Measurements from ENCODE around the gene DPP7.

Gene DPP7

DNA sequence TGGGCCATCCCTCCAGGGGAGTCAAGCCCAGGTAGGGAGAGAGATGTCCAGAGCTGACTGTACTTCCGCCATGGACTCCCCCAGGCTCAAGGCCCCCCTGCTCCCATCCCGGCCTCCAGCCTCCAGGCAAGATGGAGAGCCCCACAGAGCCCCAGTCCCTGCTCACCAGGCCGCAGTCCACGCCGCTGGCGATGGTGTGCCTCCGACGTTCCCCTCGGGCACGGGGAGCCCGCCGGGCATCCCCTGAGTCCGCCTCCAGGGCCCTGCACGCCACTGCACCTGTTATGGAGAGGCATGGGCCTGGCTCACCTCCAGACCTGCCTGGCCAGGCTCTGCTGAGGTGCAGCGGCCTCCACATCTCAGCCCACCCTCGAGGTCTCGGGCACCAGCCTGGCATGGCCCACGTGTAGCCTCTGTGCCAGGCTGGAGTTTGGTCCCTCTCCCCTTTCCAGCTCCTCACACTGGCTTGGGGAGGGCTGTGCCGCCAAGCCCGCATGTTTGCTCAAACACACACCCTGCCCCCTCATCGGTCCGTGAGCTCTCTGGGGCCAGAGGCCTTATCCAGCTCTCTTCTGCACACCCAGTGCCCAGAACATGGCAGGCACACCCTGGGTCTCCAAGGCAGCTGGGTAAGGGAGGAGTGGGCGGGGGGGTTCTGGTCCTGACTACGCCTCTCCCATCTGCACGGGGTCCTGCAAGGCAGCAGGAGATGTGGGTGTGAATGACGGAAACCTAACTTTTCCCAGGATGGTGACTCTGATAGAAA is 48.3 kb downstream of the DPP7 start:
- Histone ChIP-seq H3K27me3 (ENCODE audit: control insufficient read depth, insufficient read depth, low read length) (no peaks in the 10 kb centered on the region), H3K4me2 (ENCODE audit: low read length) (no peak overlapping the region), H3K9me3 (ENCODE audit: control insufficient read depth, low read length) (no peaks in the 10 kb centered on the region), H3K27ac (no peak overlapping the region), H3K4me1 (peaks cover 2% of the 10 kb centered on the region), H2AFZ (no peak overlapping the region), H3K4me3 (ENCODE audit: low read depth, low read length) (no peak overlapping the region), H3K9ac (no peak overlapping the region), H3K79me2 (no peaks in the 10 kb centered on the region), H3K36me3 (ENCODE audit: control insufficient read depth, insufficient read depth, low read length) (no peaks in the 10 kb centered on the region)
- TF ChIP-seq CTCF (IDR thresholded peaks at IDR 0.05), result no peak

GRCh38 chr9:137065336-137065967 is 49.1 kb downstream of the DPP7 start:
- no peaks in the 10 kb centered on the region for H3K36me3 ChIP-seq (ENCODE audit: control insufficient read depth, insufficient read depth, low read length)
- no peak overlapping the region for H3K4me2 ChIP-seq (ENCODE audit: low read length)
- no peaks in the 10 kb centered on the region for H3K4me1 ChIP-seq
- TF ChIP-seq CTCF (IDR thresholded peaks at IDR 0.05), result no peak
- no peak overlapping the region for H3K27ac ChIP-seq
- no peaks in the 10 kb centered on the region for H3K9me3 ChIP-seq (ENCODE audit: control insufficient read depth, low read length)
- no peak overlapping the region for H3K4me3 ChIP-seq (ENCODE audit: low read depth, low read length)
- no peaks in the 10 kb centered on the region for H3K27me3 ChIP-seq (ENCODE audit: control insufficient read depth, insufficient read depth, low read length)
- no peak overlapping the region for H3K9ac ChIP-seq
- H2AFZ ChIP-seq, result no peak overlapping the region
- no peaks in the 10 kb centered on the region for H3K79me2 ChIP-seq

GRCh38 chr9:137064880-137065164 is 49.7 kb downstream of the DPP7 start:
- TF ChIP-seq CTCF (IDR thresholded peaks at IDR 0.05), result no peak
- H3K9me3 ChIP-seq (ENCODE audit: control insufficient read depth, low read length), result no peaks in the 10 kb centered on the region
- H3K27ac ChIP-seq, result no peak overlapping the region
- H3K36me3 ChIP-seq (ENCODE audit: control insufficient read depth, insufficient read depth, low read length), result no peaks in the 10 kb centered on the region
- no peak overlapping the region for H3K4me3 ChIP-seq (ENCODE audit: low read depth, low read length)
- H3K79me2 ChIP-seq, result no peaks in the 10 kb centered on the region
- H3K4me1 ChIP-seq, result no peaks in the 10 kb centered on the region
- H2AFZ ChIP-seq, result no peak overlapping the region
- no peaks in the 10 kb centered on the region for H3K27me3 ChIP-seq (ENCODE audit: control insufficient read depth, insufficient read depth, low read length)
- no peak overlapping the region for H3K4me2 ChIP-seq (ENCODE audit: low read length)
- no peak overlapping the region for H3K9ac ChIP-seq

GRCh38 chr9:137064027-137064879 is 50.3 kb downstream of the DPP7 start:
- no peak overlapping the region for H3K9ac ChIP-seq
- no peak overlapping the region for H2AFZ ChIP-seq
- H3K4me2 ChIP-seq (ENCODE audit: low read length), result no peak overlapping the region
- no peak overlapping the region for H3K27ac ChIP-seq
- H3K4me3 ChIP-seq (ENCODE audit: low read depth, low read length), result no peak overlapping the region
- no peaks in the 10 kb centered on the region for H3K9me3 ChIP-seq (ENCODE audit: control insufficient read depth, low read length)
- peak; percentile 89 for TF ChIP-seq CTCF (IDR thresholded peaks at IDR 0.05)
- H3K36me3 ChIP-seq (ENCODE audit: control insufficient read depth, insufficient read depth, low read length), result no peaks in the 10 kb centered on the region
- H3K79me2 ChIP-seq, result no peaks in the 10 kb centered on the region
- no peaks in the 10 kb centered on the region for H3K4me1 ChIP-seq
- H3K27me3 ChIP-seq (ENCODE audit: control insufficient read depth, insufficient read depth, low read length), result no peaks in the 10 kb centered on the region
